Measurements from ENCODE around the gene GRID1. TPM values are rescaled to one million over a fixed set of nuclear protein-coding genes. Genes with fewer than 3 reads are reported as not detected.

Gene GRID1
- total RNA-seq, 2 donors from 2014 or later, result 0.27 to 0.85 TPM

- Histone ChIP-seq H3K36me3 (no peaks in the 10 kb centered on the region), H3K9me3 (no peaks in the 10 kb centered on the region), H3K27me3 (replicated peaks; ENCODE audit: insufficient read depth) (no peaks in the 10 kb centered on the region), H3K4me1 (ENCODE audit: control insufficient read depth in 1 of 2, low read depth in 2 of 2) (no peaks in the 10 kb centered on the region), H3K27ac (no peak overlapping the region), H3K4me3 (no peak overlapping the region)
- no peak for TF ChIP-seq CTCF (IDR thresholded peaks at IDR 0.05)
- no peak for ATAC-seq (ENCODE audit: insufficient number of reproducible peaks, low FRiP score, low read depth)
- DNase-seq (ENCODE audit: low spot score), result no peak
These were observed 144.3 kb downstream of the GRID1 start for GRCh38 chr10:86222336-86222650.

GRCh38 chr10:86221442-86222335 is 144.9 kb downstream of the GRID1 start:
- no peak for TF ChIP-seq CTCF (IDR thresholded peaks at IDR 0.05)
- H3K4me1 ChIP-seq (ENCODE audit: control insufficient read depth in 1 of 2, low read depth in 2 of 2), result no peaks in the 10 kb centered on the region
- ATAC-seq (ENCODE audit: insufficient number of reproducible peaks, low FRiP score, low read depth) (no peak), DNase-seq (ENCODE audit: low spot score) (no peak)
- H3K36me3 ChIP-seq, result no peaks in the 10 kb centered on the region
- H3K4me3 ChIP-seq, result no peak overlapping the region
- H3K9me3 ChIP-seq, result no peaks in the 10 kb centered on the region
- no peaks in the 10 kb centered on the region for H3K27me3 ChIP-seq (replicated peaks; ENCODE audit: insufficient read depth)
- no peak overlapping the region for H3K27ac ChIP-seq

GRCh38 chr10:86220626-86221025 is 146.0 kb downstream of the GRID1 start:
- no peaks in the 10 kb centered on the region for H3K27me3 ChIP-seq (replicated peaks; ENCODE audit: insufficient read depth)
- no peak for TF ChIP-seq CTCF (IDR thresholded peaks at IDR 0.05)
- ATAC-seq (ENCODE audit: insufficient number of reproducible peaks, low FRiP score, low read depth) (no peak), DNase-seq (ENCODE audit: low spot score) (no peak)
- H3K27ac ChIP-seq, result no peak overlapping the region
- H3K4me1 ChIP-seq (ENCODE audit: control insufficient read depth in 1 of 2, low read depth in 2 of 2), result no peaks in the 10 kb centered on the region
- H3K9me3 ChIP-seq, result no peaks in the 10 kb centered on the region
- H3K36me3 ChIP-seq, result no peaks in the 10 kb centered on the region
- H3K4me3 ChIP-seq, result no peak overlapping the region

- no peak overlapping the region for H3K4me3 ChIP-seq
- no peak for DNase-seq (ENCODE audit: low spot score)
- no peaks in the 10 kb centered on the region for H3K27me3 ChIP-seq (replicated peaks; ENCODE audit: insufficient read depth)
- no peak overlapping the region for H3K27ac ChIP-seq
- H3K36me3 ChIP-seq, result no peaks in the 10 kb centered on the region
- no peak for TF ChIP-seq CTCF (IDR thresholded peaks at IDR 0.05)
- ATAC-seq (ENCODE audit: insufficient number of reproducible peaks, low FRiP score, low read depth), result no peak
- H3K9me3 ChIP-seq, result no peaks in the 10 kb centered on the region
- no peaks in the 10 kb centered on the region for H3K4me1 ChIP-seq (ENCODE audit: control insufficient read depth in 1 of 2, low read depth in 2 of 2)
These were observed 147.3 kb downstream of the GRID1 start for GRCh38 chr10:86219271-86219670.

GRCh38 chr10:86218842-86219241 is 147.8 kb downstream of the GRID1 start:
- Histone ChIP-seq H3K27me3 (replicated peaks; ENCODE audit: insufficient read depth) (no peaks in the 10 kb centered on the region), H3K27ac (no peak overlapping the region), H3K4me3 (no peak overlapping the region), H3K9me3 (no peaks in the 10 kb centered on the region), H3K36me3 (no peaks in the 10 kb centered on the region), H3K4me1 (ENCODE audit: control insufficient read depth in 1 of 2, low read depth in 2 of 2) (no peaks in the 10 kb centered on the region)
- DNase-seq (ENCODE audit: low spot score), result no peak
- TF ChIP-seq CTCF (IDR thresholded peaks at IDR 0.05), result no peak
- ATAC-seq (ENCODE audit: insufficient number of reproducible peaks, low FRiP score, low read depth), result no peak
